ENCODE results near the gene MED26. TPM values are rescaled to one million over a fixed set of nuclear protein-coding genes. Genes with fewer than 3 reads are reported as not detected.

The MED26 gene
- total RNA-seq, 2 experiments from 2014 or later: 16.0 to 21.3 TPM

DNA sequence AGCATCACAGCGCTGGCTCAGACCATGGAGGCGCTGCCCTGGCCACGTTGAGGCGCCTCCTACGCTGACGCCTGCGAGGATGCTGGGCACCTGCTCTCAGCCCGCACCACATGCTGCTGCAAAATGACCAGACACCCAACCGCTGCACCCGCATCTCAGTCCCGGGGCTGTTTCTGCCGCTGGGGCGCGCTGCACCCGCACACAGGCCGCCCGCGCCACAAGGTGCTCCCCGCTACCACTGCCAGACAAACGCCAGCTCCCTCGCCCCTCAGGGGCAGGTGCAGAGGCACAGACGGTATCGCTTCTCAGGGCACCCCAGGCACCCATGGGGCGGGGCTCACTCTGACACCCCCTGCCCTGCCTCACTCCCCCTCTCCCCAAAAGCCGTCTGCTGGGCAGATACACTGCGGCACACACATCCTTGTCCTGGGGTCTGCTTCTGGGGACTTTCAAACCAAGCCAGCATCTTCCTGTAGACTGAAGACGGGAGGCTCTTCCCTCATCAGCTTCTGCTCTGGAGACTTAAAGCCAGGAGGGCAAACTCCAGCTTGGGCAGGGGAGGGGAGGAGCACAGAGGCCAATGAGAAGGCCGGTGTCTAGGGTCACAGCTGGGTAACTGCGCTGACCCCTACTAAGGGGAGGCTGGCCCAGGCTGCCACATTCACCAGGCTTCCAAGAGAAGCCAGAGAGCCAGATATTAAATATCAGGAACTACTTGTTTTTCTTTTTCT lies 102.1 kb downstream of the MED26 start:
- CTCF ChIA-PET: interaction anchor here (0.7 kb wide), 1 partner anchor 108 kb away, joined by 3 read pairs; no protein-coding TSS in a partner anchor
- peaks cover 45% of the 10 kb centered on the region for H3K36me3 Mint-ChIP-seq
- no peak for ATAC-seq

GRCh38 chr19:16524991-16525734 lies 102.8 kb downstream of the MED26 start:
- Mint-ChIP-seq H3K27ac (no peak overlapping the region), H3K4me1 (no peaks in the 10 kb centered on the region), H3K9me3 (ENCODE audit: low read depth) (no peaks in the 10 kb centered on the region), H3K4me3 (no peak overlapping the region), H3K27me3 (no peaks in the 10 kb centered on the region), H3K36me3 (peaks cover 47% of the 10 kb centered on the region)
- ATAC-seq: no peak
- DNase-seq: no peak
- CTCF ChIA-PET: no interaction called here

More for the DNA sequence above, 102.1 kb downstream of the MED26 start:
- no peaks in the 10 kb centered on the region for H3K27me3 Mint-ChIP-seq
- no peaks in the 10 kb centered on the region for H3K9me3 Mint-ChIP-seq (ENCODE audit: low read depth)
- H3K4me1 Mint-ChIP-seq: no peaks in the 10 kb centered on the region
- H3K4me3 Mint-ChIP-seq: no peak overlapping the region
- DNase-seq: no peak
- H3K27ac Mint-ChIP-seq: no peak overlapping the region

Other genes starting within 250 kb of the MED26 start
- 10 to 100 TPM; 40.7 to 42.6 TPM for gene EPS15L1, start 156.2 kb downstream of the MED26 start, total RNA-seq
- not detected for gene CALR3, start 132.0 kb downstream of the MED26 start, total RNA-seq
- gene C19orf44, start 131.8 kb downstream of the MED26 start, total RNA-seq: 1 to 10 TPM; 3.5 to 3.6 TPM
- gene CHERP, start 85.8 kb downstream of the MED26 start, total RNA-seq: 10 to 100 TPM; 66.5 to 74.5 TPM
- gene SLC35E1, start 55.8 kb downstream of the MED26 start, total RNA-seq: 10 to 100 TPM; 46.2 to 46.3 TPM
- 10 to 100 TPM; 55.4 to 60.0 TPM for gene SMIM7, start 31.9 kb upstream of the MED26 start, total RNA-seq
- gene TMEM38A, start 32.9 kb upstream of the MED26 start, total RNA-seq: under 1 TPM; 0.87 to 0.88 TPM
- not detected for gene NWD1, start 91.6 kb upstream of the MED26 start, total RNA-seq
- gene SIN3B, start 201.2 kb upstream of the MED26 start, total RNA-seq: 10 to 100 TPM; 29.1 to 30.5 TPM